Renal cortex interstitium (tissue), 11 donors: ENCODE data around the gene SRRM5. TPM values are rescaled to one million over a fixed set of nuclear protein-coding genes. Genes with fewer than 3 reads are reported as not detected.
"Not testable (repeated sequence)": the region's sequence is repeated elsewhere in the genome, so short reads cannot be mapped to it uniquely, and the experiment has no call there.

Experiments used
- DNase-seq, 11 donors: peaks; one replicate each; pipeline ENCODE4 v3.0.0-alpha.2; 2013; ENCODE audit warnings: low read depth in 9 of 11, low spot score in 4 of 11; ENCODE audit errors: extremely low read depth in 1 of 11
- polyA plus RNA-seq, 3 donors: library from polyadenylated mRNA; unstranded; fragments of 120-200 nt; gene quantifications; one replicate each; pipeline ENCODE4 v1.2.1, GENCODE V29; 2013; ENCODE audit not compliant: insufficient read length in 3 of 3

Gene SRRM5
- polyA plus RNA-seq, 3 donors: 0.67 to 2.1 (median 0.70) TPM

- DNase-seq: no peak
Measured at GRCh38 chr19:43628646-43629326, 16.9 kb downstream of the SRRM5 start.

- DNase-seq: no peak
Measured at GRCh38 chr19:43631491-43631890, 19.6 kb downstream of the SRRM5 start.

GRCh38 chr19:43633520-43633919 is 21.6 kb downstream of the SRRM5 start:
- no peak for DNase-seq

GRCh38 chr19:43634068-43634467 is 22.2 kb downstream of the SRRM5 start:
- DNase-seq: no peak

- DNase-seq: no peak
Measured at GRCh38 chr19:43634506-43634871, 22.6 kb downstream of the SRRM5 start.

GRCh38 chr19:43634872-43635560 is 23.1 kb downstream of the SRRM5 start:
- peak in 2 of 11 donors; percentile 31 to 66 for DNase-seq

GRCh38 chr19:43635561-43635940 is 23.7 kb downstream of the SRRM5 start:
- not testable (repeated sequence) for DNase-seq

- DNase-seq: no peak
Measured at GRCh38 chr19:43636121-43636683, 24.3 kb downstream of the SRRM5 start.

GRCh38 chr19:43638214-43638994 is 26.5 kb downstream of the SRRM5 start:
- no peak for DNase-seq

- DNase-seq: no peak
Measured at GRCh38 chr19:43638995-43639518, 27.2 kb downstream of the SRRM5 start.

GRCh38 chr19:43639519-43640423 is 27.9 kb downstream of the SRRM5 start, which contains the start of gene CADM4:
CADM4 (minus strand) TSS chr19:43639850; CDS start chr19:43639790, 60 bp downstream.
- DNase-seq: no peak

- DNase-seq: no peak
Measured at GRCh38 chr19:43640424-43640757, 28.5 kb downstream of the SRRM5 start.

GRCh38 chr19:43641333-43641732 is 29.4 kb downstream of the SRRM5 start:
- DNase-seq: no peak

GRCh38 chr19:43642531-43642930 is 30.6 kb downstream of the SRRM5 start:
- DNase-seq: no peak

- no peak for DNase-seq
Measured at GRCh38 chr19:43643326-43643725, 31.4 kb downstream of the SRRM5 start.

- no peak for DNase-seq
Measured at GRCh38 chr19:43644181-43644580, 32.3 kb downstream of the SRRM5 start.

- no peak for DNase-seq
Measured at GRCh38 chr19:43648633-43649032, 36.7 kb downstream of the SRRM5 start.

GRCh38 chr19:43649514-43649913 is 37.6 kb downstream of the SRRM5 start:
- DNase-seq: no peak

- DNase-seq: not testable (repeated sequence)
Measured at GRCh38 chr19:43650276-43650675, 38.4 kb downstream of the SRRM5 start.
